HG03521 (cell line): ENCODE measurements around the gene MRPL16.
"Not testable (repeated sequence)": the region's sequence is repeated elsewhere in the genome, so short reads cannot be mapped to it uniquely, and the experiment has no call there.

Experiments
- ATAC-seq: cut with Tn5 transposase; IDR thresholded peaks from one replicate; pipeline ENCODE4 v1.9.1; 2021; ENCODE audit warnings: mild to moderate bottlenecking, moderate library complexity; ENCODE audit not compliant: unreplicated experiment

MRPL16 gene

GRCh38 chr11:59813364-59813763 is 2.8 kb upstream of the MRPL16 start:
- no peak for ATAC-seq

GRCh38 chr11:59812220-59812619 is 1.6 kb upstream of the MRPL16 start:
- no peak for ATAC-seq

GRCh38 chr11:59810911-59811259 is 307 bp upstream of the MRPL16 start:
- no peak for ATAC-seq

- no peak for ATAC-seq
Observed at GRCh38 chr11:59807047-59807610, 3.4 kb downstream of the MRPL16 start.

GRCh38 chr11:59804061-59804460 is 6.5 kb downstream of the MRPL16 start:
- ATAC-seq: no peak

- no peak for ATAC-seq
Observed at GRCh38 chr11:59802639-59803176, 7.9 kb downstream of the MRPL16 start.

GRCh38 chr11:59801981-59802638 is 8.5 kb downstream of the MRPL16 start:
- ATAC-seq: no peak

GRCh38 chr11:59801160-59801706 is 9.3 kb downstream of the MRPL16 start:
- ATAC-seq: no peak

- no peak for ATAC-seq
Observed at GRCh38 chr11:59800390-59801025, 10.1 kb downstream of the MRPL16 start.

- ATAC-seq: no peak
Observed at GRCh38 chr11:59794417-59794816, 16.2 kb downstream of the MRPL16 start.

- no peak for ATAC-seq
Observed at GRCh38 chr11:59792507-59792906, 18.1 kb downstream of the MRPL16 start.

- no peak for ATAC-seq
Observed at GRCh38 chr11:59791639-59792038, 18.9 kb downstream of the MRPL16 start.

GRCh38 chr11:59787816-59788215 is 22.8 kb downstream of the MRPL16 start:
- ATAC-seq: no peak

- no peak for ATAC-seq
Observed at GRCh38 chr11:59787255-59787588, 23.4 kb downstream of the MRPL16 start.

GRCh38 chr11:59785818-59786217 is 24.8 kb downstream of the MRPL16 start:
- ATAC-seq: no peak

GRCh38 chr11:59784441-59784840 is 26.1 kb downstream of the MRPL16 start:
- ATAC-seq: not testable (repeated sequence)

GRCh38 chr11:59783632-59784090 is 26.9 kb downstream of the MRPL16 start:
- ATAC-seq: no peak

GRCh38 chr11:59782080-59782479 is 28.5 kb downstream of the MRPL16 start:
- ATAC-seq: no peak

- no peak for ATAC-seq
Observed at GRCh38 chr11:59779487-59779886, 31.1 kb downstream of the MRPL16 start.

- no peak for ATAC-seq
Observed at GRCh38 chr11:59778122-59778521, 32.5 kb downstream of the MRPL16 start.

- ATAC-seq: no peak
Observed at GRCh38 chr11:59777104-59777503, 33.5 kb downstream of the MRPL16 start.
